Immature natural killer cell (primary cell): Measurements from ENCODE around the gene NCAPH2. TPM values are rescaled to one million over a fixed set of nuclear protein-coding genes. Genes with fewer than 3 reads are reported as not detected.

Source experiments
- DNase-seq, 3 donors: peaks; one replicate each; pipeline ENCODE4 v3.0.0; 2022; ENCODE audit warnings: mixed read lengths in 1 of 3
- H3K27ac Mint-ChIP-seq, 6 donors: one replicate each; pipeline ENCODE4 v1.8.0; 2020; ENCODE audit warnings: mixed read lengths in 6 of 6, mild to moderate bottlenecking in 5 of 6, inconsistent platforms in 4 of 6, moderate library complexity in 3 of 6
- H3K27me3 Mint-ChIP-seq, 3 donors: one replicate each; pipeline ENCODE4 v1.8.0; 2020 to 2021; ENCODE audit warnings: low read depth in 3 of 3, mild to moderate bottlenecking in 3 of 3, mixed read lengths in 3 of 3, moderate library complexity in 3 of 3, inconsistent platforms in 1 of 3
- H3K36me3 Mint-ChIP-seq, 3 donors: one replicate each; pipeline ENCODE4 v1.8.0; 2020; ENCODE audit warnings: mixed read lengths in 3 of 3, inconsistent platforms in 2 of 3, mild to moderate bottlenecking in 2 of 3
- H3K4me1 Mint-ChIP-seq, 2 donors: one replicate each; pipeline ENCODE4 v1.8.0; 2020; ENCODE audit warnings: inconsistent platforms in 2 of 2, mild to moderate bottlenecking in 2 of 2, mixed read lengths in 2 of 2, moderate library complexity in 1 of 2
- H3K4me3 Mint-ChIP-seq, 5 donors: one replicate each; pipeline ENCODE4 v1.8.0; 2020; ENCODE audit warnings: mild to moderate bottlenecking in 5 of 5, mixed read lengths in 5 of 5, inconsistent platforms in 3 of 5, moderate library complexity in 3 of 5
- H3K9me3 Mint-ChIP-seq, 6 donors: one replicate each; pipeline ENCODE4 v1.8.0; 2020; ENCODE audit warnings: mild to moderate bottlenecking in 6 of 6, mixed read lengths in 6 of 6, inconsistent platforms in 4 of 6, moderate library complexity in 3 of 6
- polyA plus RNA-seq, 3 donors: library from polyadenylated mRNA; unstranded; fragments of 300-500 nt; fragmentation: Illumina TruSeq; gene quantifications; one replicate each; pipeline ENCODE4 v1.2.3, GENCODE V29; 2021

The NCAPH2 gene
- polyA plus RNA-seq, 3 donors from 2014 or later, result 41.8 to 46.7 (median 46.5) TPM

DNA sequence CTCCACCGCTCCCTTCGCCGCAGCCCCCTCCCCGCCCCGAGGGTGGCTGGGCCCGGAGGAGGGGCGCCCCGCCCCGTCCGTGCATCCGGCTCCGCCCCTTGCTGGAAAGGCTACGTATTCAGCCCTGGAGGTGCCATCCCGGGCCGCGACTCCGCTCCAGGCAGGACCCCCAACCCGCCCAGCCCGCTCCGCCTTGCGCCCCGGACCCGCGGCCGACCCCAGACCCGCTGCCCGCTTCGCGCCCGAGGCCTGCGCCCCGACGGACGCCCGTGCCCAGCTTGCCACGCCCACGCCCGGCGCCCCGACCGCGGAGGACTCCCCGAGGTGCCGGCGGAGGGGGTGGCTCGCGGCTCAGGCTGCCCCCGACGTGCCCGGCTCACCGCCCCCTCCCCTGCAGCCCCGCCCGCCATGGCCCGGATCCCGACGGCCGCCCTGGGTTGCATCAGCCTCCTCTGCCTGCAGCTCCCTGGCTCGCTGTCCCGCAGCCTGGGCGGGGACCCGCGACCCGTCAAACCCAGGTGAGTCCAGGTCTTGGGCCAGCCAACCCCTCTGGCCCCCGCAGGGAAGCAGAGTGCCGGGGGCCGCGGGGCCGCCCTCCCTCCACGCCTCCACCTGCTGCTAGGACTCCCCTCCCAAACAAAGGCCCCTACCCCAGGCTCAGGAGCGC lies 26.5 kb upstream of the NCAPH2 start, which contains the start of gene ADM2:
Gene ADM2, plus strand, starts transcription at position 104 of the 667 bp plus-strand sequence. Its CDS starts 305 bp downstream, at position 409.
- no peaks in the 10 kb centered on the region for H3K36me3 Mint-ChIP-seq
- peaks cover 4 to 8% of the 10 kb centered on the region in 2 donors for H3K4me1 Mint-ChIP-seq
- DNase-seq, result peak; percentile 67 to 69 (median 67)
- H3K9me3 Mint-ChIP-seq, result no peaks in the 10 kb centered on the region
- peak within 1 kb of the TSS; percentile 68 to 75 (median 69) for H3K4me3 Mint-ChIP-seq
- peaks cover 0 to 7% (median 6%) of the 10 kb centered on the region in 3 donors for H3K27me3 Mint-ChIP-seq
- peak within 1 kb of the TSS in 2 of 6 donors; percentile 18 to 58 for H3K27ac Mint-ChIP-seq

DNA sequence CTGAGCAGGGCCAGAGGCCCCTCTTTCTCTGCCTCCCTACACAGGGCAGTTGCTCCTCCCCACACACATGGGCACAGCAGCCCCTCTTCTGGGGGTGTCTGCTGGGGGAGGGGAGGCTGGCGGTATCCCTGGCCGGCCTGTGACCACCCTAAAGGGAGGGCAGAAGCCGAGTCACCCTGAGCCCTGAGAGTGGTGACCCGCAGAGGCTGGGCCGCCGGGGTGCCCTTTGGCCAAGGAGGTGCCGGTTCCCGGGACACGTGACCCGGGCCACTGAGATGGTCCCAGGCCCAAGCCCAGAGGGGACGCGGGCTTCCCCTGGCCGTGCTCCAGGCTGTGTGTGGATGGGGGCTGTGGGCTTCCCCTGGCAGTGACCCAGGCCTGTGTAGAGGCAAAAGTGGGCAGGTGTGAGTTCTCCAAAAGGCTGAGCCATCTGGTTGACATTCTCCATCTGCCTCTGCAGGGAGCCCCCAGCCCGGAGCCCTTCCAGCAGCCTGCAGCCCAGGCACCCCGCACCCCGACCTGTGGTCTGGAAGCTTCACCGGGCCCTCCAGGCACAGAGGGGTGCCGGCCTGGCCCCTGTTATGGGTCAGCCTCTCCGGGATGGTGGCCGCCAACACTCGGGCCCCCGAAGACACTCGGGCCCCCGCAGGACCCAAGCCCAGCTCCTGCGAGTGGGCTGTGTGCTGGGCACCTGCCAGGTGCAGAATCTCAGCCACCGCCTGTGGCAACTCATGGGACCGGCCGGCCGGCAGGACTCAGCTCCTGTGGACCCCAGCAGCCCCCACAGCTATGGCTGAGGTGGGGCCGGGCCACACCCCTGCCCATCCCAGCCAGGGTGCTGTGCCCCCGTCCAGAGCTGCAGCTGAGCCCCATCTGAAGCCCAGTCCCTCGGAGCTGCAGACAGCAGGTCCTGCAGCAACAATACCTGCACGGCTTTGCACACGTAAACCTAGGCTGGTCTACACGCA lies 25.6 kb upstream of the NCAPH2 start:
- Mint-ChIP-seq H3K9me3 (no peaks in the 10 kb centered on the region), H3K4me3 (peak overlapping the region in 4 of 5 donors; percentile 53 to 70 (median 64)), H3K27me3 (peaks cover 0 to 8% (median 7%) of the 10 kb centered on the region in 3 donors), H3K4me1 (peaks cover 4 to 8% of the 10 kb centered on the region in 2 donors), H3K36me3 (no peaks in the 10 kb centered on the region), H3K27ac (no peak overlapping the region)
- no peak for DNase-seq

DNA sequence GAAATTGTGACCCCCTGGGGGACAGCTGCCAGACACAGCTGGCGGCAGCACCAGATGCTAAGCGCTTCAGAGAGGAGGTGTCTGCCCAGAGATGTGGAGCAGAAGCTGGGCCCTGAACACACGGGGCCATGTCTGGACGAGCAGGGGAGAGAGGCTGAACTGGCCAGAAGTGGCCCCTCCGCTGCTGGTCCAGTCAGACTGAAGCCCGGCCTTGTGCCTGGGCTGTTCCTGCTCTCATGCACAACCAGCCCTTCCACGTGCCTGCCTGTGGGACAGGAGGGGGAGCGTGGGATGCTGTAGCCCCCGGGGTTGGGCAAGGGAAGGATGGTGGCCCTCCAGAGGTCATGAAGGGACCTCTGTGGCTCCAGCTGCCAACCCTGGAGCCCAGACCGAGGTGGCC lies 24.9 kb upstream of the NCAPH2 start:
- peak overlapping the region in 2 of 5 donors; percentile 9 to 17 for H3K4me3 Mint-ChIP-seq
- peaks cover 0 to 8% (median 7%) of the 10 kb centered on the region in 3 donors for H3K27me3 Mint-ChIP-seq
- DNase-seq, result no peak
- no peak overlapping the region for H3K27ac Mint-ChIP-seq
- H3K9me3 Mint-ChIP-seq, result no peaks in the 10 kb centered on the region
- H3K36me3 Mint-ChIP-seq, result no peaks in the 10 kb centered on the region
- peaks cover 4 to 8% of the 10 kb centered on the region in 2 donors for H3K4me1 Mint-ChIP-seq

DNA sequence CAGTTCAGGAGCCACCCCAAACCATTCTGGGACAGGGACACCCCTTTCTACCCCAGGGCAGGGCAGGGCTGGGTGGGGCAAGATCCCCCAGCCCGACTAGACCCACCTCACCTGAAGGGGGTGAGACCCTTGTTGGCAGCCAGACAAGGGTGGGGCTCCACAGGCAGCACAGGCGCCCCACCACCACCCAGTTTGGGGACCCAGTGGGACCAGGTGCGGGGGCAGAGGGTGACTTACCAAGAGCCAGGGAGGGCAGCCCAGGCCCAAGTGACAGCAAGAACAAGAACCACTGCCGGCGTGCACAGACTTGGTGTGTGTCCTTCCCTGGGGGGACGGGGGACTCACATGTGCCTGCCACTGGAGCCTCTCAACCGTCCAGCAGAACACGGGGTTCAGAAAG lies 24.5 kb upstream of the NCAPH2 start:
- Mint-ChIP-seq H3K36me3 (no peaks in the 10 kb centered on the region), H3K27ac (no peak overlapping the region), H3K4me3 (no peak overlapping the region), H3K9me3 (no peaks in the 10 kb centered on the region), H3K4me1 (peaks cover 4 to 8% of the 10 kb centered on the region in 2 donors), H3K27me3 (peaks cover 0 to 8% (median 7%) of the 10 kb centered on the region in 3 donors)
- no peak for DNase-seq

DNA sequence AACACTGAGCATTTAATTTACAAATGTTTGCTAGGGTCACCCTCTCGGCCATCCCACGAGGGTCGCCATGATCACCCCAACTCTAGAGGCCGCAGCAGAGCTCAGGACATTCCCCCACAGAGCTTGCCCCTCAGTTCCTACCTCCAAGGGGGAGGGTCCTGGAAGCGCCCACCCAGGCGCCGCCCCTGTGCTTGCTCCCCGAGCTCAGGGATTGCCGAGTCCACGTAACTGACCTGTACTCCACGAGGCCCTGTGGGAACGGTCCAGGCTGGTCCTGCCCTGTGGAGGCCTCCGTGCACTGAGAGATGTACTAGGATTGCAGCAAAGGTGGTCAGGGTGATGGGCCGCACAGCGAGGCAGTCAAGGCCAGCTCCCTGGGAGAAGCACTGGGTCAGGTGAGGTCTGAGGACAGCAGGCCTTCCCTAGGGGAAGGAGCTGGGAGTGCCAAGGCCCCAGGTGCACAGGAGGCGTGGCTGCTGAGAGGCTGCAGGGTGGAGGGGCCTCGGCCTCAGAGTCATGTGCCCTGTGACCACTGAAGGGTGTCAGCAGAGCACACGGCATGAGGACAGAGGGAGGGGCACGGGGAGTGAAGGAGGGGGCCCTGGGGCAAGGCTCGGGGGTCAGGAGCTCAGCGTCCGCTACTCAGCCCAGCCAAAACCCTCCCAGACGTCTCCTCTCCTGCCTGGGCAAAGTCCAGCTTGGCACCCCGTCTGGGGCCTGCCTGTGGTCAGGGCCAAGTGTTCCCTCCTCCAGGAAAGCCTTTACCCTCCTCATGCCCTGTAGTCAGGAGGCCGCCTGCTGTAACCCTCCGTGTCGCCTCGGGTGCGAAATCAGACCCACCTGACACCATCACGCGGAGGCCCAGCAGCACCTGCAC lies 23.8 kb upstream of the NCAPH2 start:
- H3K9me3 Mint-ChIP-seq, result no peaks in the 10 kb centered on the region
- no peak overlapping the region for H3K4me3 Mint-ChIP-seq
- no peak overlapping the region for H3K27ac Mint-ChIP-seq
- H3K4me1 Mint-ChIP-seq, result peaks cover 4 to 8% of the 10 kb centered on the region in 2 donors
- no peaks in the 10 kb centered on the region for H3K36me3 Mint-ChIP-seq
- H3K27me3 Mint-ChIP-seq, result peaks cover 0 to 8% (median 8%) of the 10 kb centered on the region in 3 donors
- DNase-seq, result no peak

DNA sequence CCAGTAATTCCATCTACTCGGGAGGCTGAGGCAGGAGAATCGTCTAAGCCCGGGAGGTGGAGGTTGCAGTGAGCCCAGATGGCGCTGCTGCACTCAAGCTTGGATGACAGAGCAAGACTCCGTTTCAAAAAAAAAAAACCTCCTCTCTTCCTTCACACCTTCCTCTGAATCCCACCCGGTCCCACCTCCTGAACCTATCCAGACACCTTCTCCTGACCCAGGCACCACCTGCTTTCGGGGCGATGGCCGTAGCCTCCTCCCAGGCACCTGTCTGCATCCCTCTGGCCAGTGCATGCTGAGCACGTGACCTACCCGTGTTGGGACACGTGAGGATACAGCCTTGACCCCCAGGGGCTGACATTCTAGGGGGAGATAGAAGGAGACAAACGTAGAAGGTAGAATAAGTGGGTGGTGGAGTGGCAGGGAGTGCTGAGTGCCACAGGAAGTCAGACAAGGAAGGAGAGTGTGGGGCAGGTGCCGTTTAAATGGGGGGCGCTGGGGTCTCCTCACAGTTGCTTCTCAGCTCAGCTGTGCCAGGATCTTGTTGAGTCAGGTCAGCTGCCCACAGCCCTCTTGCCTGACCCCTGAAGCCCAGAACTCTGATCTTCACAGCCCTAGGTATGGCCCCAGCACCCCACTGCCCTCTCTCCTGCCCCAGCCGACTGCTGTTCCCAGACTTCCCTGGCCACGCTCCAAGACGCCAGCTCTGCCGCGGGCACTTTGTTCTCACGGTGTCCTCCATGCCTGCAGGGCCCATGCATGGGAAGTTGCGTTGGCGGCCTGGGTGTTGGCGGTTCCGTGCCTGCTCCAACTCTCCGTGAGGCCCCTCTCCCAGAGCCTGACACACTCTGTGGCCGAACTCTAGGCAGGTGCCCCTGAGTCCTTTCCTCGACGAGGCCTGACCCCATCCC lies 22.5 kb upstream of the NCAPH2 start:
- no peak for DNase-seq
- Mint-ChIP-seq H3K27me3 (peaks cover 0 to 8% (median 2%) of the 10 kb centered on the region in 3 donors), H3K4me3 (no peak overlapping the region), H3K4me1 (no peaks in the 10 kb centered on the region), H3K27ac (peak overlapping the region in 1 of 6 donors; percentile 36), H3K9me3 (no peaks in the 10 kb centered on the region), H3K36me3 (no peaks in the 10 kb centered on the region)

DNA sequence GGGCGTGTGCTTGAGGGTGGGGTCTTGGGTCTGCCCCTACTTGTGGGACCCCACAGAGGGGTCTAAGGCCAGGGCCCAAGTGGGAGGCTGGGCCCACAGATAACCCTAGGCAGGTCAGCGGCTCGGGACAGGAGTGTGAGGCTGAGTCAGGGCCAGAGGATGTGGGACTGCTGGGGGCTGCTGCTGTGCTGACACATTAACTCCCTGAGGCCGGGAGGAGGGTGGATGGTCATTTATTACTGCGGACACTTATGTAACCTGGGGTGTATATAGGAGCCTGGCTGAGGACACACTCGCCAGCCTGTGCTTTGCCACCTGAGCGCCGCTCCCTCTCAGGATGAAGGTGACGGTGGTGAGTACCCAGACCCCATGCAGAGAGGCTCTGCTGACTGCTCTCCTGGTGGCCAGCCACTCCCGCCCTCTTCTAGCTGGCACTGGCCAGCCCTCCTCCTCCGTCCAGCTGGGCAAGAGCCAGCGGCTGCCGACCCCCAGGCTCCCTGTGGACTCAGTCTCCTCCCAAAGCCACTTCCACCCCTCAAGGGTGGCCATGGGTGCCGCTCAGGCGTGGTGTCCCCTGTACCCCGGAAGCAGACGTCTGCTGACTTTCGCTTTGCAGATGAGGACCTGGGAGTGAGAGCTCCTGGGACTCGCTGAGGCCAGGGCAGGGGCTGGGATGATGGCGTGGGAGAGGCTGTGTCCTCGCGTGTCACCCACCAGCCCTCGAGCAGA lies 21.3 kb upstream of the NCAPH2 start, which contains the start of gene MIOX:
Gene MIOX, plus strand, starts transcription at position 299 of the 729 bp plus-strand sequence. Its CDS starts 39 bp downstream, at position 338.
- Mint-ChIP-seq H3K27ac (no peak within 1 kb of the TSS), H3K4me3 (no peak within 1 kb of the TSS)
- DNase-seq, result no peak

DNA sequence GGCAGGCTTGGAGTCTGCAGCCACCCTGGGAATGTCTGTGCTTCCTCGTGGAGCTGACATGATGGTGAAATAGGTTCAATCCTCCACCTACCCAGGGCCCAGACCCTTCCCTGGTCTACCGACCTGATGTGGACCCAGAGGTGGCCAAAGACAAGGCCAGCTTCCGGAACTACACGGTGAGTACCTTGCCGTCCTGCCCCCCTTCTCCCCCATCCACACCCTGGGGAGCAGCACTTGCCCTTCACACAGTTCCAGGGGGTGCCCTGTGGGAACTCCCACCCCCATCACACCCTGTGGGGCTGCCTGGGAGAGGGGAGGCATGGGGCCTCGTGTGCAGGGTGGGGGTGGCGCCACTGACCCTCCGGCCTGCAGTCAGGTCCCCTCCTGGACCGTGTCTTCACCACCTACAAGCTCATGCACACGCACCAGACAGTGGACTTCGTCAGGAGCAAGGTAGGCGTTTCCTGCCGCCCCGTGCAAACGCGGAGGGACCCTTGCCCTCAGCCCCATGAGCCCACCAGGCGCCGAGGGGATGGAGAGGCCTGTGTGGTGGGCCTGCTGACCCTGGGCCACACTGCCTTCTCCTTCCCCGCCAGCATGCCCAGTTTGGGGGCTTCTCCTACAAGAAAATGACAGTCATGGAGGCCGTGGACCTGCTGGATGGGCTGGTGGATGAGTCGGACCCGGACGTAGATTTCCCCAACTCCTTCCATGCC lies 20.6 kb upstream of the NCAPH2 start:
- Mint-ChIP-seq H3K4me3 (no peak overlapping the region), H3K36me3 (no peaks in the 10 kb centered on the region), H3K9me3 (no peaks in the 10 kb centered on the region), H3K4me1 (no peaks in the 10 kb centered on the region), H3K27me3 (peaks cover 0 to 7% (median 6%) of the 10 kb centered on the region in 3 donors), H3K27ac (no peak overlapping the region)
- no peak for DNase-seq

More for the DNA sequence above, 21.3 kb upstream of the NCAPH2 start, which contains the start of gene MIOX:
- Mint-ChIP-seq H3K4me1 (no peaks in the 10 kb centered on the region), H3K9me3 (no peaks in the 10 kb centered on the region), H3K36me3 (no peaks in the 10 kb centered on the region), H3K27me3 (peaks cover 0 to 8% (median 5%) of the 10 kb centered on the region in 3 donors)

DNA sequence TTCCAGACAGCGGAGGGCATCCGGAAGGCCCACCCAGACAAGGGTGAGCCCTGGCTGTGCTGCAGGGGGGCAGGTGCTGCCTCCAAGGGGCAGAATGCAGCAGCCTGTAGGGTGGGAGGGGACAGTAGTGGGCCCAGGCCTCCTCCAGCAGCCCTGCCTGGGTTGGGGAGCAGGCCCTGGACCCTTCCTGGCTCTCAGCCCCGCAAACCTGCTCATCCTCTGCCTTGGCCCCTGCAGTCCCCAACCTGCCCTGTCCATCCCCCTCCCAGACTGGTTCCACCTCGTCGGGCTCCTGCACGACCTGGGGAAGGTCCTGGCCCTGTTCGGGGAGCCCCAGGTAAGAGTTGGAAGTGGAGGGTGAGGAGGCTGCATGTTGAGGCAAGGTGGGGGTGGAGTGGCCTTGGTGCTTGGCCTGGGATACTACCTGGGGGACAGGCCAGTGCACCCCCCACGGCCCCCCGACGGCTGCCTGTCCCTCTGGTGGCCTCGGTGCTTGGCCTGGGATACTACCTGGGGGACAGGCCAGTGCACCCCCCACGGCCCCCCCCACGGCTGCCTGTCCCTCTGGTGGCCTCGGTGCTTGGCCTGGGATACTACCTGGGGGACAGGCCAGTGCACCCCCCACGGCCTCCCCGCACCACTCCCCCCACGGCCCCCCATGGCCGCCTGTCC lies 19.9 kb upstream of the NCAPH2 start:
- peaks cover 0 to 6% (median 5%) of the 10 kb centered on the region in 3 donors for H3K27me3 Mint-ChIP-seq
- no peaks in the 10 kb centered on the region for H3K9me3 Mint-ChIP-seq
- H3K4me3 Mint-ChIP-seq, result no peak overlapping the region
- no peak for DNase-seq
- no peaks in the 10 kb centered on the region for H3K36me3 Mint-ChIP-seq
- H3K27ac Mint-ChIP-seq, result no peak overlapping the region
- no peaks in the 10 kb centered on the region for H3K4me1 Mint-ChIP-seq

DNA sequence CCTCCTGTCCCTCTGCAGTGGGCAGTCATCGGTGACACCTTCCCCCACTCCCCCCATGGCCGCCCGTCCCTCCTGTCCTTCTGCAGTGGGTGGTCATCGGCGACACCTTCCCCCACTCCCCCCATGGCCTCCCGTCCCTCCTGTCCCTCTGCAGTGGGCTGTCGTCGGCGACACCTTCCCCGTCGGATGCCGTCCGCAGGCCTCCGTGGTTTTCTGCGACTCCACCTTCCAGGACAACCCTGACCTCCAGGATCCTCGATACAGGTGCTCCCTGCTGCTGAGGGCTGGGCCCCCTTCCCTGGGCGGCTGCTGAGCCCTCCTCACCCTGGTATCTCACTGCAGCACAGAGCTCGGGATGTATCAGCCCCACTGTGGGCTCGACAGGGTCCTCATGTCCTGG lies 19.1 kb upstream of the NCAPH2 start:
- H3K4me3 Mint-ChIP-seq, result no peak overlapping the region
- H3K27ac Mint-ChIP-seq, result no peak overlapping the region
- peaks cover 2 to 6% (median 4%) of the 10 kb centered on the region in 3 donors for H3K27me3 Mint-ChIP-seq
- H3K9me3 Mint-ChIP-seq, result no peaks in the 10 kb centered on the region
- H3K4me1 Mint-ChIP-seq, result no peaks in the 10 kb centered on the region
- no peaks in the 10 kb centered on the region for H3K36me3 Mint-ChIP-seq
- DNase-seq, result no peak
